HG03342 (cell line): Measurements from ENCODE around the gene AZIN2.
"Not testable (repeated sequence)": the region's sequence is repeated elsewhere in the genome, so short reads cannot be mapped to it uniquely, and the experiment has no call there.

Source experiments
- ATAC-seq: cut with Tn5 transposase; IDR thresholded peaks from one replicate; pipeline ENCODE4 v1.9.1; 2021; ENCODE audit warnings: mild to moderate bottlenecking, moderate library complexity; ENCODE audit not compliant: unreplicated experiment

Gene AZIN2

GRCh38 chr1:33126411-33127000 lies 45.6 kb downstream of the AZIN2 start:
- ATAC-seq, result no peak

GRCh38 chr1:33127001-33127823 lies 46.3 kb downstream of the AZIN2 start:
- peak; percentile 93 for ATAC-seq

- ATAC-seq, result no peak
Measured at GRCh38 chr1:33128781-33129180, 47.8 kb downstream of the AZIN2 start.

- no peak for ATAC-seq
Measured at GRCh38 chr1:33130297-33130696, 49.3 kb downstream of the AZIN2 start.

- no peak for ATAC-seq
Measured at GRCh38 chr1:33131191-33131590, 50.2 kb downstream of the AZIN2 start.

GRCh38 chr1:33132549-33132948 lies 51.6 kb downstream of the AZIN2 start:
- ATAC-seq, result no peak

- ATAC-seq, result no peak
Measured at GRCh38 chr1:33133478-33134105, 52.6 kb downstream of the AZIN2 start.

- ATAC-seq, result not testable (repeated sequence)
Measured at GRCh38 chr1:33136041-33136440, 55.1 kb downstream of the AZIN2 start.

GRCh38 chr1:33137800-33138199 lies 56.8 kb downstream of the AZIN2 start:
- no peak for ATAC-seq

GRCh38 chr1:33140153-33141149 lies 59.5 kb downstream of the AZIN2 start:
- ATAC-seq, result no peak

GRCh38 chr1:33141216-33141615 lies 60.3 kb downstream of the AZIN2 start:
- ATAC-seq, result no peak

- ATAC-seq, result no peak
Measured at GRCh38 chr1:33141781-33142180, 60.8 kb downstream of the AZIN2 start.

- no peak for ATAC-seq
Measured at GRCh38 chr1:33142483-33143064, 61.6 kb downstream of the AZIN2 start.

- no peak for ATAC-seq
Measured at GRCh38 chr1:33143176-33143575, 62.2 kb downstream of the AZIN2 start.

GRCh38 chr1:33143698-33144097 lies 62.7 kb downstream of the AZIN2 start:
- no peak for ATAC-seq

- ATAC-seq, result no peak
Measured at GRCh38 chr1:33146003-33146402, 65.0 kb downstream of the AZIN2 start.

- ATAC-seq, result no peak
Measured at GRCh38 chr1:33147275-33147996, 66.5 kb downstream of the AZIN2 start.

- ATAC-seq, result no peak
Measured at GRCh38 chr1:33147997-33148314, 67.0 kb downstream of the AZIN2 start.

- no peak for ATAC-seq
Measured at GRCh38 chr1:33148615-33149014, 67.7 kb downstream of the AZIN2 start.
